Measurements from ENCODE around the gene GABRB1. TPM values are rescaled to one million over a fixed set of nuclear protein-coding genes. Genes with fewer than 3 reads are reported as not detected.

Gene GABRB1
- total RNA-seq, 4 donors from 2014 or later, result 0.13 TPM; not detected in 3

DNA sequence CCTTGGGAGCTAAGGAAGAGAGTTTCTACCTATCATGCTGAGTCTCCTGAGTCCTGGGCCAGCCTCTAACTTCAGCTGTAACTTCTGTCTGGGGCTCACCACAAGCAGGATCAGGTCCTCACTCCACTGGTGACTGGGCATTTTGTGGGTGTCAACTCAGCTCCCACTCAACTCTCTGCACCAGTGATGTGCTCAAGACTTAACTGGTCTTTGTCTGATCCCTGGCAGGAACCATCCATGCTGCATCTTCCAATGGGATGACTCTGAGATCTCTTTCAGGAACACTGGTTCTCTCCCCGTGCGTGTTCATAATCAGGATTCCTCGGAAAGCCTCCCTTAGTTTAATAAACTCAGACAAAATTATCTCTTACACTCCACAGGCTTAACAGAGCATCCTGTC, 349.8 kb downstream of the GABRB1 start:
- intact Hi-C loops (cut with DNase I), result loop anchor here (5.0 kb wide), 1 partner anchor 539 kb away; no protein-coding TSS in a partner anchor
- H3K27me3 ChIP-seq, result no peaks in the 10 kb centered on the region
- H3K4me3 ChIP-seq, result no peak overlapping the region
- no peak overlapping the region for H3K27ac ChIP-seq (replicated peaks in 1 of 4)
- no peaks in the 10 kb centered on the region for H3K4me1 ChIP-seq
- no peaks in the 10 kb centered on the region for H3K9me3 ChIP-seq
- DNase-seq (ENCODE audit: extremely low spot score), result no peak
- 94% methylated on average over 3 of the region's 3 CpGs for WGBS
- TF ChIP-seq EP300 (IDR thresholded peaks at IDR 0.05) (no peak), POLR2A (IDR thresholded peaks at IDR 0.05; ENCODE audit: low read depth) (no peak), POLR2AphosphoS5 (IDR thresholded peaks at IDR 0.05) (no peak)
- TF ChIP-seq, protein P1, sequence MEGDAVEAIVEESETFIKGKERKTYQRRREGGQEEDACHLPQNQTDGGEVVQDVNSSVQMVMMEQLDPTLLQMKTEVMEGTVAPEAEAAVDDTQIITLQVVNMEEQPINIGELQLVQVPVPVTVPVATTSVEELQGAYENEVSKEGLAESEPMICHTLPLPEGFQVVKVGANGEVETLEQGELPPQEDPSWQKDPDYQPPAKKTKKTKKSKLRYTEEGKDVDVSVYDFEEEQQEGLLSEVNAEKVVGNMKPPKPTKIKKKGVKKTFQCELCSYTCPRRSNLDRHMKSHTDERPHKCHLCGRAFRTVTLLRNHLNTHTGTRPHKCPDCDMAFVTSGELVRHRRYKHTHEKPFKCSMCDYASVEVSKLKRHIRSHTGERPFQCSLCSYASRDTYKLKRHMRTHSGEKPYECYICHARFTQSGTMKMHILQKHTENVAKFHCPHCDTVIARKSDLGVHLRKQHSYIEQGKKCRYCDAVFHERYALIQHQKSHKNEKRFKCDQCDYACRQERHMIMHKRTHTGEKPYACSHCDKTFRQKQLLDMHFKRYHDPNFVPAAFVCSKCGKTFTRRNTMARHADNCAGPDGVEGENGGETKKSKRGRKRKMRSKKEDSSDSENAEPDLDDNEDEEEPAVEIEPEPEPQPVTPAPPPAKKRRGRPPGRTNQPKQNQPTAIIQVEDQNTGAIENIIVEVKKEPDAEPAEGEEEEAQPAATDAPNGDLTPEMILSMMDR (IDR thresholded peaks at IDR 0.05), result no peak
- H3K36me3 ChIP-seq, result no peaks in the 10 kb centered on the region

DNA sequence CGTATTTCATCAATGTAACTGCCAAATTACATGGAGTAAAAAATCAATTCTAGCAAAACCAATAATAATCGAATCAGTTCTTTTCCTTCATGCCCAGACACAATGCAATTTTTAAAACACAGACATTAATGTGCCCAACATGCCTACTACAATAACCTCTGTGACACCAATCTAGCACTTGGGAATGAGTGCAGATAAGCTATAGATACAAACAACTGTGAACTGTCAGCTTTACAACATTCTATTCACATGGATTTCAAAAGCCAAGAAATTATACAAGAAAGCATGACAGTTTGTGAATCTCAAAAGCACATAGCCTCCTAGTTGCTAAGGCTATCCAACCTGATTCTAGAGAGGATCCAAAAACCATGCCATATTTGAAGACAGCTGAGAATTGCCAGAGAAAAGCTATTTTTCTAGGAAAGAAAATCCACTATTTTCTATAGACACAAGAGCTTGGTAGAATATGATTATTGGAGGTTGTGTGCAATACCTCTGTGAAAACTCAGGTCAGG, 351.5 kb downstream of the GABRB1 start:
- DNase-seq (ENCODE audit: extremely low spot score), result no peak
- WGBS, result 60% methylated on average over 2 of the region's 2 CpGs
- Histone ChIP-seq H3K27ac (replicated peaks in 1 of 4) (no peak overlapping the region), H3K4me1 (no peaks in the 10 kb centered on the region), H3K27me3 (no peaks in the 10 kb centered on the region), H3K9me3 (no peaks in the 10 kb centered on the region), H3K4me3 (no peak overlapping the region), H3K36me3 (no peaks in the 10 kb centered on the region)
- intact Hi-C loops (cut with DNase I), result loop anchor here (5.0 kb wide), 1 partner anchor 541 kb away; no protein-coding TSS in a partner anchor
- TF ChIP-seq POLR2A (IDR thresholded peaks at IDR 0.05; ENCODE audit: low read depth), result no peak

DNA sequence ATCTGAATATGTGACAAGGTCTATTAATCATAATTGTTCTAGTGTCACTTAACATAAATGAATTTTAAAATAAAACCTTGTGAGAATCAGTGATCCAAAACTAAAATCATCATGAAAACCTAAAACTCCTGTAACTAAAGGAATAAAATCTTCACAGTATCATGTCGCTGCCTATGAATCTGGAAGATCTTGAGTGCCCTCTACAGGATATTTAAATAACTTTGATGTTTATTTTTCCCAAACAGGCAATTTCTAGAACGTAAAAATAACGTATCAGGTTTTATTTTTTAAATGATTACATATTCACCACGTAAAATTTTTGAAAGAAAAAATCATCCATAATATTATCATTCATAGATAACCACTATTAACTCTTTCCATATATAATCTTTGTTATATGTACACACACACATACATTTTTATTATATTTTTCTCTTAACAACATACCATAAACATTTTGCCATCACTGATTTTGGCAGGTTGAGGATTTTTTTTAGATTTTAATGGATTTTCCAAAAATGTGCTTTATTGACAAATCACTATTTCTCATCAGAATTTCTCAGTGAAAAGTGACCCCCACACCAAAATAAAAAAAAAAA, 352.6 kb downstream of the GABRB1 start:
- WGBS, result 5% methylated on average over 4 of the region's 4 CpGs
- Histone ChIP-seq H3K4me1 (no peaks in the 10 kb centered on the region), H3K9me3 (no peaks in the 10 kb centered on the region), H3K4me3 (no peak overlapping the region), H3K27me3 (no peaks in the 10 kb centered on the region), H3K36me3 (no peaks in the 10 kb centered on the region), H3K27ac (replicated peaks in 1 of 4) (no peak overlapping the region)
- DNase-seq (ENCODE audit: extremely low spot score), result no peak
- intact Hi-C loops (cut with DNase I), result loop anchor here (5.0 kb wide), 1 partner anchor 542 kb away; no protein-coding TSS in a partner anchor
- TF ChIP-seq POLR2A (IDR thresholded peaks at IDR 0.05; ENCODE audit: low read depth) (no peak), EP300 (IDR thresholded peaks at IDR 0.05) (no peak)
- TF ChIP-seq, protein P1 (IDR thresholded peaks at IDR 0.05), result peak; percentile 20 to 57 (median 38)

DNA sequence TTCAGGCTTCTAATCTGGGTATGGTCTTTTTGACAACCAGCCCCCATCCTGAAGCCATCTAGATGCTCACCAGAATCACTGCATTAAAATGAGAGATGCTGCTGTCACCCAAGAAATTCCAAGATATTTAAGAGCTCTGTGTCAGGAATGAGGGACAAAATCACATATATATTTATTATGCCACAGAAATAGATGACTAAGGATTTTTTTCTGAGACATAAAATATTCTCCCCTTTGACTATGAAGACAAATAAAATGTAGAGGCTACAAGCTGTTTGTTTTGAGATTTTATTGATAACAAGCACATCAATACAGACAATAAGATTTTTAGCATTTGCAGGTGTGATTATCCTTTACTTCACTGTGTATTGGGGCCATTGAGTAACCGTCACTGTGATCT, 354.8 kb downstream of the GABRB1 start:
- Histone ChIP-seq H3K27ac (replicated peaks in 1 of 4) (no peak overlapping the region), H3K27me3 (no peaks in the 10 kb centered on the region), H3K4me1 (no peaks in the 10 kb centered on the region), H3K4me3 (no peak overlapping the region), H3K9me3 (no peaks in the 10 kb centered on the region), H3K36me3 (no peaks in the 10 kb centered on the region)
- WGBS, result 85% methylated on average over 1 of the region's 1 CpG
- intact Hi-C loops (cut with DNase I), result no loop called here
- no peak for DNase-seq (ENCODE audit: extremely low spot score)
- TF ChIP-seq EP300 (IDR thresholded peaks at IDR 0.05) (no peak), POLR2AphosphoS5 (IDR thresholded peaks at IDR 0.05) (no peak), POLR2A (IDR thresholded peaks at IDR 0.05; ENCODE audit: low read depth) (no peak)
- TF ChIP-seq, protein P1 (IDR thresholded peaks at IDR 0.05), result no peak

DNA sequence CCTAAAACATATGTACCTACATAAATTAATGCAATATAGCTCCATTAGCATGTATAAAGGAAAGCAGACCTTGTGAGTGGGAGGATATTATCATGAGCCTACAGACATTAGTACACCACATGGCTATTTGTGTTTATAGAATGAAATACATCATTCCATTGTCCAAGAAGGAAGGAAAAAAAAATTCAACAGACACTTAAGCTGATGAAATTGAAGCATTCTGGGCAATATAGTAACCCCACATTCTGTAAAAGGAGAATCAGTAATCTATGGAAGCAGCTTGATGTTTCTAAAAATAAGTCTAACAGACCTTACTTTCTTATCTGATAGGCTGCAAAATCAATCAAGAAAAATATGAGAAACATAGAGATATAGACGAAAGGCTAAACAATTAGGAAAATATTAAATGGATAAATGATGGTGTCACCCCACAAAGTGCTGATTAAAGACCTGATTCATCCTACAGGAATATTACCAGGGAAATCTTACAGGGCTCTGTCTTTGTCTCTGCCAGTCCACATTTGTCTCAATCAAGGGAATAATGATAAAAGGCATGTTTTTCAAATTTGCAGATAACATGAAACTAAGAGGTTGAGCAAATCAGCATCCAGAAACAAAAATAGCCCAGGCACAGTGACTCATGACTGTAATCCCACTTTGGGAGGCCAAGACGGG, 355.3 kb downstream of the GABRB1 start:
- H3K4me1 ChIP-seq, result no peaks in the 10 kb centered on the region
- intact Hi-C loops (cut with DNase I), result no loop called here
- 60% methylated on average over 2 of the region's 2 CpGs for WGBS
- no peak overlapping the region for H3K4me3 ChIP-seq
- no peak for DNase-seq (ENCODE audit: extremely low spot score)
- H3K27ac ChIP-seq (replicated peaks in 1 of 4), result no peak overlapping the region
- TF ChIP-seq POLR2AphosphoS5 (IDR thresholded peaks at IDR 0.05), result no peak
- TF ChIP-seq, protein P1 (IDR thresholded peaks at IDR 0.05), result no peak
- no peak for TF ChIP-seq POLR2A (IDR thresholded peaks at IDR 0.05; ENCODE audit: low read depth)
- TF ChIP-seq EP300 (IDR thresholded peaks at IDR 0.05), result no peak
- H3K27me3 ChIP-seq, result no peaks in the 10 kb centered on the region
- no peaks in the 10 kb centered on the region for H3K36me3 ChIP-seq
- no peaks in the 10 kb centered on the region for H3K9me3 ChIP-seq
